Measurements from ENCODE around the gene ANKRD60. TPM values are rescaled to one million over a fixed set of nuclear protein-coding genes. Genes with fewer than 3 reads are reported as not detected.

Gene ANKRD60
- total RNA-seq, 2 donors from 2014 or later: not detected

GRCh38 chr20:58233393-58233792, 4.9 kb upstream of the ANKRD60 start:
- H3K27ac ChIP-seq (ENCODE audit: low read depth, low read length): no peak overlapping the region
- H3K36me3 ChIP-seq (ENCODE audit: control insufficient read depth, insufficient read depth, low read length): peaks cover 30% of the 10 kb centered on the region
- Mint-ChIP-seq H3K36me3 (ENCODE audit: low read depth) (peaks cover 24% of the 10 kb centered on the region), H3K4me1 (peaks cover 18% of the 10 kb centered on the region), H3K4me3 (no peak overlapping the region), H3K27ac (no peak overlapping the region), H3K9me3 (no peaks in the 10 kb centered on the region), H3K27me3 (ENCODE audit: insufficient read depth) (peaks cover 14% of the 10 kb centered on the region)
- H3K27me3 ChIP-seq (ENCODE audit: control insufficient read depth, insufficient read depth, low read length, poor library complexity, severe bottlenecking): peaks cover 21% of the 10 kb centered on the region
- WGBS, 2 experiments (ENCODE audit: insufficient coverage in 1 of 2, insufficient read length in 1 of 2): 94 to 100% methylated on average over 1 to 8 of the region's 8 CpGs
- H3K4me3 ChIP-seq (ENCODE audit: low read length): no peak overlapping the region
- DNase-seq: no peak
- no peak overlapping the region for H3K9ac ChIP-seq (ENCODE audit: extremely low read depth, low read length, poor library complexity, severe bottlenecking)
- peaks cover 3% of the 10 kb centered on the region for H3K4me1 ChIP-seq (ENCODE audit: control insufficient read depth, insufficient read depth, low read length)
- no peaks in the 10 kb centered on the region for H3K9me3 ChIP-seq (ENCODE audit: control insufficient read depth, low read length)
- TF ChIP-seq CTCF (conservative IDR thresholded peaks at IDR 0.05): no peak

GRCh38 chr20:58231683-58232082, 3.2 kb upstream of the ANKRD60 start:
- Mint-ChIP-seq H3K4me1 (peaks cover 16% of the 10 kb centered on the region), H3K9me3 (peaks cover 2% of the 10 kb centered on the region), H3K36me3 (ENCODE audit: low read depth) (peaks cover 21% of the 10 kb centered on the region), H3K4me3 (no peak overlapping the region), H3K27ac (no peak overlapping the region), H3K27me3 (ENCODE audit: insufficient read depth) (peaks cover 28% of the 10 kb centered on the region)
- no peak overlapping the region for H3K9ac ChIP-seq (ENCODE audit: extremely low read depth, low read length, poor library complexity, severe bottlenecking)
- H3K4me1 ChIP-seq (ENCODE audit: control insufficient read depth, insufficient read depth, low read length): peaks cover 3% of the 10 kb centered on the region
- no peak for TF ChIP-seq CTCF (conservative IDR thresholded peaks at IDR 0.05)
- no peak overlapping the region for H3K27ac ChIP-seq (ENCODE audit: low read depth, low read length)
- DNase-seq: no peak
- H3K9me3 ChIP-seq (ENCODE audit: control insufficient read depth, low read length): no peaks in the 10 kb centered on the region
- peaks cover 36% of the 10 kb centered on the region for H3K27me3 ChIP-seq (ENCODE audit: control insufficient read depth, insufficient read depth, low read length, poor library complexity, severe bottlenecking)
- no peak overlapping the region for H3K4me3 ChIP-seq (ENCODE audit: low read length)
- H3K36me3 ChIP-seq (ENCODE audit: control insufficient read depth, insufficient read depth, low read length): peaks cover 30% of the 10 kb centered on the region
- 73 to 77% methylated on average over 6 of the region's 6 CpGs for WGBS, 2 experiments (ENCODE audit: insufficient coverage in 1 of 2, insufficient read length in 1 of 2)

- peak overlapping the region; percentile 61 for H3K4me3 Mint-ChIP-seq
- 11% methylated on average over 6 to 11 of the region's 14 CpGs for WGBS, 2 experiments (ENCODE audit: insufficient coverage in 1 of 2, insufficient read length in 1 of 2)
- H3K27ac Mint-ChIP-seq: peak overlapping the region; percentile 81
- peak overlapping the region; percentile 81 for H3K4me3 ChIP-seq (ENCODE audit: low read length)
- DNase-seq: peak; percentile 85
- H3K9me3 ChIP-seq (ENCODE audit: control insufficient read depth, low read length): no peaks in the 10 kb centered on the region
- H3K27ac ChIP-seq (ENCODE audit: low read depth, low read length): no peak overlapping the region
- H3K4me1 ChIP-seq (ENCODE audit: control insufficient read depth, insufficient read depth, low read length): peaks cover 3% of the 10 kb centered on the region
- peaks cover 14% of the 10 kb centered on the region for H3K36me3 Mint-ChIP-seq (ENCODE audit: low read depth)
- peaks cover 2% of the 10 kb centered on the region for H3K9me3 Mint-ChIP-seq
- H3K36me3 ChIP-seq (ENCODE audit: control insufficient read depth, insufficient read depth, low read length): peaks cover 21% of the 10 kb centered on the region
- no peak for TF ChIP-seq CTCF (conservative IDR thresholded peaks at IDR 0.05)
- peaks cover 42% of the 10 kb centered on the region for H3K27me3 ChIP-seq (ENCODE audit: control insufficient read depth, insufficient read depth, low read length, poor library complexity, severe bottlenecking)
- H3K27me3 Mint-ChIP-seq (ENCODE audit: insufficient read depth): peaks cover 27% of the 10 kb centered on the region
- peak overlapping the region; percentile 29 for H3K9ac ChIP-seq (ENCODE audit: extremely low read depth, low read length, poor library complexity, severe bottlenecking)
- H3K4me1 Mint-ChIP-seq: peaks cover 22% of the 10 kb centered on the region
Measured at GRCh38 chr20:58229198-58229798, 845 bp upstream of the ANKRD60 start.
